ENCODE measurements around the gene PID1.

Gene PID1

DNA sequence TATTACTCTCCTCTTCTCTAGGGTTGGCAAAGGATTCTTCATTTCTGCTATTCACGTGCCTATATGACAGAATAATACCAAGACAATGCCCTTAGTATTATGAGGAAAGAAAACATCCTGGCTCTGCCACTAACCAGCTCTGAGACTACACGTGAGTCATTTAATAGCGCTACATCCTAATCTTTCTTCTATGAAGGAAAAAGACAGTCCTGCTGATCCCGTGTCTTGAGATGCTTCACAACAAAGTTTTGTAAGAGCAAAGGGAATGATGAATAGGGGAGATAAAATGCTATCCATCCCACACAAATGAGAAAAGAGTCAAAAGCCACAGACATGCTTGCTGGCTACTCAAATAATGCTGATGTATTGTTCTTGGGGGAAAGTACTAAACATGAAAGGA is 152.8 kb downstream of the PID1 start:
- DNase-seq (ENCODE audit: low read depth, low spot score), result no peak

DNA sequence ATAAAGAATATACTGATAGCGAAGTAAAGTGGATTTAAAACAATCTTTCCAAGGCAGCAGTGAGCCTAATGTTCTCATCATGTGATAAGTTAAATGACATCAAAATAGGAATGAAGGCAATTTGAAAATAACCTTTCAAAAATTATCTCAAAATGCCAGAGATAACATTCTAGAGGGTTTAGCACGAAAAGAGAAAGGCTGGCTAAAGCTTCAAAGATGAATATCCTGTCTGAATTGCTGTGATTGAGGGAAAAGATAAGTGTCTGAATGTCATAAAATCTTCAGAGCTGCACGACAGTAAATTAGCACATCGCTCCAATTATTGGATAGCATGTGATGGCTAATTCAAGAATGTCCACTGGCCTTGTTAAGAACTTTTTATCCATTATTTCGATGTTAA is 159.3 kb downstream of the PID1 start:
- DNase-seq (ENCODE audit: low read depth, low spot score), result no peak

DNA sequence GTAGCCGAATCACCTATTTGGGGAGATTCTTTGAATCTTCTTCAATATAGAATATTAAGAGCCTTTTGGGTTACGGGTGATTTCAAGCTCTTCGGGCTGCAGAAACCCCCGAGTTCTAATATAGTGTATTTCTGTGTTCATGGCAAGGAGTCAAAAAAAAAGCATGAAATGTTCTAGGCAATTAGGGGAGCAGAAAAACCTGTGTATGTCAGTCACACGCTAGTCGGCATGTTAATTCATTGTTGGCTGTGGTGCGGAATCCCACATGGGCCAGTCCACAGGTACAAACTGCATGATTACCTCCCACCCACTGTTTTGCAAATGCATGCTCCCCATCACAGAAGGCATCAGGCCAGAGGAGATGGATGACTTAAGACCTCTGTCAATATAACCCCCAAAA is 161.9 kb downstream of the PID1 start:
- DNase-seq (ENCODE audit: low read depth, low spot score), result no peak

DNA sequence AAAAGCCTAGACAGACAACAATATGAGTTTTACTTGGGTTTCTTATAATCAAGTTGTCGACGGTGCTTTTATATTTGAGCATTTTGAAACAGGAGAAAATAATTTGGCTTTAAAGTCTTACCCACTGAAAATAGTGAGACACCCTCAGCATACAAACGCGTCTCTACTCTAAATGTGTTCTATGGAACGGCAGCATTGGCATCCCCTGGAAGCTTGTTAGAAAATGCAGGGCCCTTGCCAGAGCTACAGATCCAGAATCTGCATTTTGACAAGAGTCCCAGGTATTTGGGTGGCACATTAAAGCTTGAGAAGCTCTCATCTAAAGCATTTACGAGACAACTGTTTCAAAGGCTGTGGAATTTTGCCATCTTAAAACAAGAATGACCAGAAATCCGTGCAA is 163.5 kb downstream of the PID1 start:
- no peak for DNase-seq (ENCODE audit: low read depth, low spot score)

DNA sequence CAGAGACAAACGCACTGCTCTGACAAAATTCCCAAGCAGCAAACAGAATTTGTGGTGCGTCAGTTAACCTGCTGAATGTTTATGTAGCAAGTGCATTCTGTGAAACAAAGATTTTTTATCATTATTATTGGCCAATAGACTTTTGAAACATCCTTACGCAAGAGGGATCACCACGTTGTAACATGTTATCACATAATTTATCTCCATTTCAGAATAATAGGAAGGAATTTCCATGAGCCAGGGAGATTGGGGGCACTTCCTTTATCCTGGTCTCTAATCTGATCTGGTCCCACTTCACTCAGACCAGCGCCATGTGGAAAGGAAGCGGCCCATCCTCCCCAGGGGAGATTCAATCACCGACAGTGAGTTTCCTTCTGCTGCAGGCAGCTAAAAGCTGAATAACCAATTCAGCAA is 166.1 kb downstream of the PID1 start:
- no peak for DNase-seq (ENCODE audit: low read depth, low spot score)

DNA sequence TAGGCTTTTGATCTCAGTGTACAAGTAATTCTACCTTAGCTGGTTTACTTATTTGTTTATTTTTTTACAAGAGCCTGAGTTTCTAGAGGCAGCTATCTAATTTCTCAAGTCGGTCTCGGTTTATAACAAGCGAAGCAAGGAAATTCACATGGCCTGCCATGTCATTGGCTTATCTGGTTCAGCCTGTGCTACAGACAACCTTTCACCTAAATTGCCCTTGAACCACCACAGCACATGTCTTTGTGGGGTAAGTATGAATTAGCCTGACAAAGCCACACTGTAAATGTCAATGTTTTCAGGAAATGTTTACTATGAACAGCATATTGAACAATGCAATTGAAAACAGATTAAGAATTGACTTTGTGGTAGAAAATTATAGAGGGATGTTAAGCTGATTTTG is 167.1 kb downstream of the PID1 start:
- DNase-seq (ENCODE audit: low read depth, low spot score), result no peak

DNA sequence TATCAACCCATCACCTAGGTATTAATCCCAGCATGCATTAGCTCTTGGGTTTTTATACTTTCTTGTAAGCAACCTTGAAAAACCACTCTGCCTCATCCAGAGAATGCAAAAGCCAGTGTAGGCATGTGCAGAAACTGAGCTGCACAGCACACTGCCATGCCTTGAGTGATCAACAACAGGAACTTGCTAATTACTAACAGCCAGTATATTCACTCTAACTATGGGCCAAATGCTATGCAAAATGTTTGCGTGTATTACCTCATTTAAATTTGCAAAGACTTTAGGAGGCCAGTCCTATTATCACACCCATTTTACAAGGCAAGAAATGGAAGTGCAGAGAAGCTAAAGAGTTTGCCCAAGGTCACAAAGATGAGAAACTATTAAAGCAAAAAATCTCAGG is 169.8 kb downstream of the PID1 start:
- no peak for DNase-seq (ENCODE audit: low read depth, low spot score)

DNA sequence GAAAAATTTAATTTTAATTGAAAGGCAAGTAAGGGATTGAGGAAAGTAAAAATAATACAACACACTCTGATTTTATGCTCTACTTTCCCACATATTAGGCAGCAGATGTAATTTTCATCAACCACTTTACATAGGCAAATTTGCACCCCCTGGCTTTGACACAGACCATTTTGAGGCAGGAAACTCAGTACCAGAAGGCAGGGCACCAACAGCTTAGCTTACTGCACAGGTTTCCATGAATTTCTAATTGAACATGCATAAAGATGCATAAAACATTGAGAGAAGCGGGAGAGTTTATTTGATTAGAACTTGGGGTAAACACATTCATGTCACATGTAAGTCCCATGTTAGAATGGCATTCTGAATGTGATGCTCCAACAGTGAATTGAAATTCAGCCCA is 171.9 kb downstream of the PID1 start:
- DNase-seq (ENCODE audit: low read depth, low spot score), result no peak

DNA sequence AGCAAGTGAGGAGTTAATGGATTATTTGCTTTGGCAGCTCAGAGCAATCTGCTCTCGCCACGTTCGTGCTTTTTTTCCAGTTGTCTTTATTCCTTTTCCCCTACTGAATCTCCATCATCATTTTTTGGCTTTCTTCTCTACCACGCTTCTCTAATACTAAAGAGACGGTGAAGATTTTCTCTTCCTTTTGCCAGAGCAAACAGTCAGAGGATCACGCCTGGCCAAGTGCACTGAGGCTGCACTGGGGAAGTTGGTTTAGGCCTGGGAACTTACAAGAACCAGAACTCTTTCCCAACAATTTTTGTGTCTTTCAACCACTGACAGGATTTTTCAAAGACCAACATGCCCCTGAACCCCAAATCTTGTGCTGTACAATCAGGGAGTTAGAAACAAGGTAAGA is 172.3 kb downstream of the PID1 start:
- no peak for DNase-seq (ENCODE audit: low read depth, low spot score)

DNA sequence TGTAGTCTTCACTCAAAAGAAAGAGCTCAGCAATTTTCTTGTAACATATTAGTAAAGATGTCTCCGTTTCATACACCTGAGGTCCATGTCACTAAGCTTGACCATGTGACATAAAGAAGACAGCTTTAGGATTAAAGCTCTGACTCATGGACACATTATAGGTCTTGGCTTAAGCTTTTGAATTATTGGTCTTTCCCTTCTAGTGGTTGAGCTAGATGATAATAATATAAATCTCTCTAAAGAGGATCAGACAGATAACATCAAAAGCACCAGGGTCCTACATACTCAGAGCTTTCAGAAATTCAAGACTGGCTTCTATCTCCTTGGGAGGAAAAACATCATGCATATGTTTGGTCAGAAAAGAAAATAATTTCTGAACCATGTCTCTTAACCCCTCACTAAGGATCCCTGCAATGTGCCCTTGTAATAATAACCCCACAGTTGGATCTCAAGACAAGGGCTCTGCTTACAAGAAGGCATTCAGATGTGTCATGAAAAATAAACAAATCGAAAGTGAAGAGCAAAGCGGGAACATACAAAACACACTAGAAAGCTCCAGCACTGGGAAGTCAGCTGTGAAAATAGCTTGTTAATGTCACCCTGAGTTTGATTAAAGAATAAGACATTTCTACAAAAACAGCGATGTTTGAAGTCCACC is 174.5 kb downstream of the PID1 start:
- DNase-seq (ENCODE audit: low read depth, low spot score), result peak; percentile 89

DNA sequence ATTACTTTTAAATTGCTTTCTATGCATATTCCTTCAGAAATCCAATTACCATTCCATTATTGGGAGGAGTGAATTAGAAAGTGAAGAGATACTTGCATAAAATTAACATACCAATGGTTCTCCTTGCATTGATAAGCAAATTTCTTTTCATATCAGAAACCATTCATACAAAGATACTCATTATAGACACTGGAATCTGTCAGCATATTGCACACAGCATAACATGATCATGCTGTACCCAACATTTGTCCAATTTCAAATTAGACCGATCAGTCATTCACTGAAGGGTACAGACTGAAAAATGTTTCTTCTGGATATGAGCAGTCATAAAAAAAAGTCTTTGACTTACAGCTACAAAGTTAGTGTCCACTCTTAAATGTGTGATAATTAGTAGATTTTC is 175.6 kb downstream of the PID1 start:
- no peak for DNase-seq (ENCODE audit: low read depth, low spot score)

DNA sequence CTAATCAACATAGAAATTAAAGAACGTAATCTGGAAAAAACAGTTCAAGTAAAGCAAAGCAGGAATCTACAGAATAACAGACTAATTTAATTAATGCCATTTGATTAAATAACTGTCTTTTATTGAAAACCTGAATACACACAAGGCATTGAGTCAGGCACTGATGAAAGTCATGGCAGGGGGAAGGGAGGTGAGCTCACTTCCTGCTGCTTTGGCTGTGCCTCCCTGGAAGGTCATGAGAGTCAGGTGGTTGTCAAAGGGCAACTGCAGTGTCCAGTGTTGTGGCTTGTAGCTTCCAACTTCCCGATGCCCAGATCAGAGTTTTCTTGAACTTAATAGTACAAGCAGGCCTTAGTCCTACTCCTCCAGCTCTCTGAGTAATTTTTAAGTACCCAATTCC is 180.9 kb downstream of the PID1 start:
- no peak for DNase-seq (ENCODE audit: low read depth, low spot score)

DNA sequence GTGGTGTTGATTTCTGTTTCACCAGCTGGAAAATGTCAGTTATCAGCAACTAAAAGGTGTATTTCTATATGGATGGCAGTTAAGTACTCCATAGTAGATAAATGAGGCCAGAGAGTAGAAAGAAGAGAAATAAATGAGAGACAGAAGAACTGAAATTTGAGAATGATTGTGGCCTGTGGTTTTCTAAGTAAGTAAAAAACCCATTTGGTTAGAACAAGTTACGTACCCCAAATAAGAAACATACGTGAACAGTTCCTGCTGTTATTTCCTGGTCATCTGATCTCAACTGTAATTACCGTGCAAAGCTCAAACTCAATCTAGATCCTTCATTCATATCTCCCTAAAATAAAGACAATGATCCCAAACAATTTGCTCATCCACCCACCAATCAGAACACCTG is 181.3 kb downstream of the PID1 start:
- DNase-seq (ENCODE audit: low read depth, low spot score), result no peak

DNA sequence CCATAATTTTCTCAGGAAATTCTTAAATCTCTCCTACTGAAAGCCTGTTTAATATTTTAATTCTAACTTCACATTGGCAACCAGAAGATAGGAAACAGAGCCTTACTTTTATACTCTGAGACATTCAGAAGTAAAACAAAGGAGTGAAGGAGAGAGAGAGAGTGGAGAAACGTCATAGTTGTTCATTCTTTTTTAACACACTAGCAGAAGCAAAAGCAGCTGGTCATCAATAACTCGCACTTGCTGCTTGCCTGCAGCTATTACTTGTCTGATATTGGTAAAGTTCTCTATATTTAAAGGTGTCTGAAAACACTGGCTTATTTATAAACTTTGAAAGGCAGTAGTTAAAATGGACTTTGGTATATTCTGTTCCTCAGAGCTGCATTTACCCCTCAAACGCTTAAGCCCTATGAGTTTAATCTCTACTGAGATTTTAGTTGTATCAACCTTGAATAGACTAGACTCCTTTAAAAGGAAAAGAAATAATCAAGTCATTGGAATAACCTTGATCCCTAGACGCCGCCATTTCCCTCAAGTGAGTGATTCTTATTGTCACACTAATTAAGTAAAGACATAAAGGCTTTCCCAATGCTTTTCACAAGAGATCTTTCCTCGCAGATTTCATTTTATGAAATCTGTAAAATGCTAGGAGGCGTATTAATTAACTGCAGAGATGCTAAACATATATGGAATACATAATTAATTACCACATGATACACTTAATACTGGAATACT is 182.0 kb downstream of the PID1 start:
- DNase-seq (ENCODE audit: low read depth, low spot score), result no peak

DNA sequence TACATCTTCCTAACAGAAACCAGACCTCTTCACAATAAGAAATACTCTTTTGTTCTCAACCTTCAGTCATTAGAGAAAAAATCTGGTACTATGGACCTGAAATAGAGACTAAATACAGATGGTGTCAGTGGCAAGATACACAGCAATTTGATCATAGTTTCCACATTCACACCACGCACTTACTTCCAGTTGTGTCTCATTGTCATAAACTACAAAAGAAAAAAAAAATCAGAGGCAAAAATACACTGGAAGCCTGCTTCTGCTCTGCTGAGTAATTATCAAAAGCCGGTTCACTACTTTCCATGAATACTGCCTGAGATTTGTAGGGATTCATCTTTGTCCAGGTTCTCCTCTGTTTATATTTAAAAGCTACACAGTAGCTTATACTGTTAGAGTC is 182.6 kb downstream of the PID1 start:
- DNase-seq (ENCODE audit: low read depth, low spot score), result no peak

DNA sequence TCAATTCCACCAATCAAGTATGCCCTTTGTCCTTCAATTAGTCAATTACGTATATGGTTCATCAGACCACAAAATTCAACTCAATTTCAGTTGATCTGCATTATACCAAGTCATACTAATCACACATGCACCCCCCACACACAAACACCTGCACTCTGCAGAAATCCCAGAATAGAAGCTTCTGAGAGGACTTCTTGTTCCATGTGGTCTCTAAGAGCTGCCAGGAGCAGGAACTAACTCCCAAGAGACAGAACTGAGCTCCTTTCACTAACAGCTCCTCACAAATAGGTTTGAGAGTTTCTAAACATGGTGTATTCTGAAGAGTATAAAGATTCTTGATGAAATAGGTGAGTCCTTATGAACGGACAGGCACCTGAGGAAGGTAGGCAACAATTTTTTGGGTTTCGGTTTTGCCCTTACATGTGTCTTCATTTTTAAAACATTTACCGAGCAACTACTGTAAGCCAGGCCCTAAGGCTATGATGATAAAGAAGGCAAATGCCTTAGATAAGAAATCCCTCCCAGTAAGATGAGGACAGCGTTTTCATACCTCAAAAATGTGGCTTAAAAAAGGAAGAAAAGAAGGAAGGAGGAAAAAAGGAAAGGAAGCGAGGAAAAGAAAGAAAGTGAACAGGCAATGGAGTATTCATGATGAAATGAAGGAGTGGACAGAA is 183.1 kb downstream of the PID1 start:
- no peak for DNase-seq (ENCODE audit: low read depth, low spot score)

DNA sequence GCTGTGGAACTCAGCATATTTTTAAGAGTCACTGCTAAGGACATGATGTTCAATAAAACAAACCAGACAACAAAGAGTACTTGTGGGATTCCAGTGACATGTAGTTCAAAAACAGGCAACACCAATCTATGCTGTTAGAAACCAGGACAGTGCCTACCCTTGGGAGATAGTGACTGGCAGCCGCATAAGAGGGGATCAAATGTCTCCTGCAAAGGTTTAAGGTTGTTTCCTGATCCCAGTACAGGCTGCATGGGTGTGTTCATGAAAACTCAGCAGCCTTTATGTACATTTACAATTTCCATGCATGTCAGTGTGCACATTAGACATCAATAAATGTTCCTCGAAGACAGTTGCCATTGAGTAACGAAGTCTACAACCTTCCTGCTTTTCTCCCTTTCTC is 183.8 kb downstream of the PID1 start:
- no peak for DNase-seq (ENCODE audit: low read depth, low spot score)

DNA sequence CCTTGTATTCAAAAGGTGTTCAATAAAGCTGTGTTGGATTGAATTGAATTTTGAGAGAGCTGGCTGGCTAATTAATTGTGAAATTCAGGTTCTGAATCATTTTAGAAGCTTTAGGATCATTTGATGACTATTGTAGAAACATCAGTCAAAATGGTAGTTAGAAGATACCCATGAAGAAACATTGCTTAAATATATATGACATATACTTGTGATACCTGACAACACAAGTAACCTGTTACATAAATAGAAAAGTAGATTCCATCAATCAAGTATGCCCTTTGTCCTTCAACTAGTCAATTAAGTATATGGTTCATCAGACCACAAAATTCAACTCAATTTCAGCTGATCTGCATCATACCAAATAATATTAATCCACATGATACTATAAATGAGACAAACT is 185.6 kb downstream of the PID1 start:
- DNase-seq (ENCODE audit: low read depth, low spot score), result no peak

DNA sequence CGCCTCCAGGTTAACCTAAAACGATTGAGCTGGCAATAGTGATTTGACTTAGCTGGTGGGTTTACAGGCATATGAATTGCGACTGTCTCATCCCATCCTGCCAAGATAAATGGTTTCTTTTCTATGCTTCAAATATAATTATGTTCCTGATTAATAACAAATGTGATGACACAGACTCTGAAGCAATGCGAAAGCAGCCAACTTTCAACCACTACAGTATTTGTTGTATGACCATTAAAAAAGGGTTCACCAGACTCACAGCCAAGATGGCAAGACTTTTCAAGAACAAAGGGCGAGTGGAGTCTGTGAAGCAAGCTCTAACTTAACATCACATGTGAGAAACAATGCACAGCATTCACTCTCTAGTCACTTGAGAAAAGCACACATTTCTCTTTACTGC is 186.6 kb downstream of the PID1 start:
- DNase-seq (ENCODE audit: low read depth, low spot score), result no peak

DNA sequence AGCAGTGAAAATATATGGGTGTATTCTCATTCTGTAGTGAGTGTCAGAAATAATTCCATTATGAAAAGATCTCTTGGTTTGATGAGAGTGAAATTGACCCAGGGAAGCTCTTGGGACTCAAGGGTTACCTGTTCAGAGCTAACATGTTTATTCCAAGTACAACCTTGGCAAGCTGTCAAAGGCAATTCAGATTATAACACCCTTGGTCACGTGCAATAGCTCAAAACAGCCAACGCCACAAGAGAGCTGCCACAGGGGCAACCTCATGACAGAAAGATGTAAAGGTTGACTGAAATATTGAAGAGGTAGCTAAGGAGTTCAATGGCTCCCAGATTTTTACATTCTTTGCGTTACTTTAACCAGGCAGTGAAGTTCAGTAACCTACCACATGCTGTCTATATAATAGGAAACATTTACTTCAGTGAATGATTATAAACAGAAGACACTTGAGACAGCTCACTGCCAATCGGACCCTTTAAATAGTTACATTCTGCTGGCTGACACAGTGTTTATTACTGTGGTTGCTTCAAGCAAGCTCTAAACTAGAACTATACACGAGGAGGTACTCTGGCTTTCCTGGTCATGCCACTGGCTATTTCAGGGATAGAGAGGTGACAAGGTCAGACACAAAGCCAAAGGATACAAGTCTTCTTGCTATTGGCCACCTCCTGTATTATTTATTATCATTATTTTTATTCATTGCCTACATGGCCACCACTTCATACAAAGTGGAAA is 187.3 kb downstream of the PID1 start:
- DNase-seq (ENCODE audit: low read depth, low spot score), result no peak

DNA sequence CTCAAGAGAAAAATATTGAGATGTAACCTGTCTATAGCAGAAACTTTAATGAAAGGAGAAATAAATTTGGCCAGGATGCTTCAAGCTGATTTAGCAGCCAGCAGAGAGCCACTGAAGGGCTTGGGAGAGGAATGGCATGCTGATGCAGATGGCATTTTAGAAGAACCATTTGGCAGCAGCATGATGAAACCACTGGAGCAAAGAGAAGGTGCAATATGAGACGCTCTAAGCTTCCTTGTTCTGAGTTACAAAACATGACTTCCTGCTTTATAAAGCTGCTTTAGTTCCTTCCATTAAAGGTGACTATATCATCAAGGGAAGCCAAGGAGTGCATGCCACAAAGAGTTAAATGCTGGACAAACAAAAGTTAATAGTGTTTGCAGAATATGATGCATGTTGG is 189.7 kb downstream of the PID1 start:
- DNase-seq (ENCODE audit: low read depth, low spot score), result no peak

DNA sequence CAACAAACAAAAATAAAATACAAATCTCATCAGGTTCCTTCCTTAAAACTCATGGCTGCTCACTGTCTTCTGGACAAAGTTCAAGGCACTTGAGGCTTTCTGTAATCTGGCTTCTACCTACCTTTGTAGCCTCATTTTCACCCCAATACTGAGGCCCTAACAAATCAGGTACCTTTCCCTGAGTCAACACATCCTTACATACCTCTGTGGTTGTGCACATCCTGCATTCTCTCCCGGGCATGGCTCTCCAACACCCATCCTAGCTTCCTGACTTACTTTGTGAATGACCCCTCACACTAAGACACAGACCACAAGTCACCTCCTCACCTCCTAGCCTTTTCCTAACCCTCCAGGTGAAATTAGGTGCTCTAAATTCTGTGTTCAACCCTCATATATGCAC is 190.9 kb downstream of the PID1 start:
- DNase-seq (ENCODE audit: low read depth, low spot score), result no peak
